Suprapubic skin (tissue), 3 donors: ENCODE results near the gene KRTAP10-6.

Experiments
- CTCF ChIP-seq, 2 donors: fragments of 200-600 bp in 1 of 2; fragments of 450-650 bp in 1 of 2; sonication (generic) in 1 of 2; IDR thresholded peaks; one replicate each; pipeline ENCODE4 v1.5.1; 2016 to 2019; ENCODE audit warnings: antibody characterized with exemption in 2 of 2, mild to moderate bottlenecking in 1 of 2, moderate library complexity in 1 of 2
- EP300 ChIP-seq: sonication (generic); formaldehyde crosslinking; IDR thresholded peaks from one replicate; pipeline ENCODE4 v1.6.1; 2017; ENCODE audit warnings: antibody characterized with exemption

DNA sequence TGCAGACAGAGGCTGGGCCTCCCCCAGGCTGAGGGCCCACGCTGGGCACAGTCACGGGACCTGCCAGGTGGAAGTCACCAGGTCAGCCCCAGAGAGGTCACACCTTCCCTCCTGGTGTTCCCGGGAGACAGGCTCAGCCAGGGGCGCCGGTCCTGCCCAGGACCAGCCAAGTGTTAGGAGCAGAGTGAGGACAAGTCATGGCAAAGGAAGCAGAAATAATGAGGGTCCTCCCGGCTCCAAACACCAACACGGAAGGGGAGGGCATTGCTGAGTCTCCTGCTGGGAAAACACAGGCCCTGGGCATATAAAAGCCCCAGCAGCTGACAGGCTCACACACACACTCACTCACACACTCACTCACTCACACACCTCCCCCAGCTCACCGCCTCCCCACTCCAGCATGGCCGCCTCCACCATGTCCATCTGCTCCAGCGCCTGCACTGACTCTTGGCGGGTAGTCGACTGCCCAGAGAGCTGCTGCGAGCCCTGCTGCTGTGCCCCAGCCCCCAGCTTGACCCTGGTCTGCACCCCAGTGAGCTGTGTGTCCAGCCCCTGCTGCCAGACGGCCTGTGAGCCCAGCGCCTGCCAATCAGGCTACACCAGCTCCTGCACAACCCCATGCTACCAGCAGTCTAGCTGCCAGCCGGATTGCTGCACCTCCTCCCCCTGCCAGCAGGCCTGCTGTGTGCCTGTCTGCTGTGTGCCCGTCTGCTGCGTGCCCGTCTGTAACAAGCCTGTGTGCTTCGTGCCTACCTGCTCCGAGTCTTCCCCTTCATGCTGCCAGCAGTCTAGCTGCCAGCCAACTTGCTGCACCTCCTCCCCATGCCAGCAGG, 44.9 kb upstream of the KRTAP10-6 start, which contains the start of gene KRTAP10-10:
- no peak for TF ChIP-seq CTCF (IDR thresholded peaks at IDR 0.05)
- TF ChIP-seq EP300, result no peak
